ENCODE measurements around the gene MCU. TPM values are rescaled to one million over a fixed set of nuclear protein-coding genes. Genes with fewer than 3 reads are reported as not detected.

Gene MCU
- total RNA-seq, 1 donor from 2014 or later: 27.0 TPM

DNA sequence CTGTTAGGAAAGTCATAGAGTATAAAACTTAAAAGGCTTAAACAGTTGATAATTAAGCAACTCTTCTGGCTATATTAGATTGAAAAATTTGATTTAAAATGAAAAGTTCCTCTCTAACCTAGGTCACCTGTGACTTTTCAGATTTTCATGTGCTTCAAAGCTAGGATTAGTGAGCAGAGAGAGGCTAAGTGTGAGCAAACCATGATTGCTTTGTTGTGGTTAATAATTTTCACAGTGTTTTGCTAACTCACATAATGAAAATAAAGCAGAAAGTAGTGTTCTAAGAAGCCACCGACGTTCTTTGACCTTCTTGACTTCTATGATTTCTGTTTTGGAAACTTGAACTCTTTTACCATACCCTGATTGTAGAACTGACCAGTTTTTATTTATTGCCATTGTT lies 126.1 kb downstream of the MCU start:
- Mint-ChIP-seq H3K4me1 (ENCODE audit: unreplicated experiment) (peaks cover 1% of the 10 kb centered on the region), H3K27me3 (no peaks in the 10 kb centered on the region), H3K27ac (no peak overlapping the region), H3K4me3 (no peak overlapping the region), H3K9me3 (peaks cover 7% of the 10 kb centered on the region), H3K36me3 (peaks cover 4% of the 10 kb centered on the region)
- no peak for DNase-seq (ENCODE audit: extremely low spot score, unreplicated experiment)
- TF ChIP-seq, protein P1, sequence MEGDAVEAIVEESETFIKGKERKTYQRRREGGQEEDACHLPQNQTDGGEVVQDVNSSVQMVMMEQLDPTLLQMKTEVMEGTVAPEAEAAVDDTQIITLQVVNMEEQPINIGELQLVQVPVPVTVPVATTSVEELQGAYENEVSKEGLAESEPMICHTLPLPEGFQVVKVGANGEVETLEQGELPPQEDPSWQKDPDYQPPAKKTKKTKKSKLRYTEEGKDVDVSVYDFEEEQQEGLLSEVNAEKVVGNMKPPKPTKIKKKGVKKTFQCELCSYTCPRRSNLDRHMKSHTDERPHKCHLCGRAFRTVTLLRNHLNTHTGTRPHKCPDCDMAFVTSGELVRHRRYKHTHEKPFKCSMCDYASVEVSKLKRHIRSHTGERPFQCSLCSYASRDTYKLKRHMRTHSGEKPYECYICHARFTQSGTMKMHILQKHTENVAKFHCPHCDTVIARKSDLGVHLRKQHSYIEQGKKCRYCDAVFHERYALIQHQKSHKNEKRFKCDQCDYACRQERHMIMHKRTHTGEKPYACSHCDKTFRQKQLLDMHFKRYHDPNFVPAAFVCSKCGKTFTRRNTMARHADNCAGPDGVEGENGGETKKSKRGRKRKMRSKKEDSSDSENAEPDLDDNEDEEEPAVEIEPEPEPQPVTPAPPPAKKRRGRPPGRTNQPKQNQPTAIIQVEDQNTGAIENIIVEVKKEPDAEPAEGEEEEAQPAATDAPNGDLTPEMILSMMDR (conservative IDR thresholded peaks at IDR 0.05): no peak

DNA sequence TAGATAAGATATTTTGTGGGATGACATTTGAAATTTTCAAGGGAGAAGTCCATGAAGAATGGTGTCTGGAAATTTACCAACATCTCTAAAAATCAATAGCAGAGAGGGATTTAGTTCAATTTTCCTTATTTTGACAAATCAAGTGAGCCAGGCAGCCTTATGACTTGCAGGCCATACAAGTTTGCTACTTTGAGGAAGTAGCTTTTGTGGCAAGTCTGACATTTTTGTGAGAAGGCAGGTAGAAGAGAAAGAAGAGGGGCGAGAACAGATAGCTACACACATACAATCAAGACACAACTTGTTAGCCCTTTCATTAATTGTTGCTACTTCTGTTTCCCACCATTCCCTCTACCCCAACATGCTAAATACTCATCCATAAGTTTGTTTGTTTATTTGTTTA lies 127.1 kb downstream of the MCU start:
- TF ChIP-seq, protein P1 (conservative IDR thresholded peaks at IDR 0.05): no peak
- peaks cover 4% of the 10 kb centered on the region for H3K36me3 Mint-ChIP-seq
- no peak overlapping the region for H3K27ac Mint-ChIP-seq
- H3K4me3 Mint-ChIP-seq: no peak overlapping the region
- H3K4me1 Mint-ChIP-seq (ENCODE audit: unreplicated experiment): no peaks in the 10 kb centered on the region
- H3K27me3 Mint-ChIP-seq: no peaks in the 10 kb centered on the region
- no peak for DNase-seq (ENCODE audit: extremely low spot score, unreplicated experiment)
- peaks cover 7% of the 10 kb centered on the region for H3K9me3 Mint-ChIP-seq

DNA sequence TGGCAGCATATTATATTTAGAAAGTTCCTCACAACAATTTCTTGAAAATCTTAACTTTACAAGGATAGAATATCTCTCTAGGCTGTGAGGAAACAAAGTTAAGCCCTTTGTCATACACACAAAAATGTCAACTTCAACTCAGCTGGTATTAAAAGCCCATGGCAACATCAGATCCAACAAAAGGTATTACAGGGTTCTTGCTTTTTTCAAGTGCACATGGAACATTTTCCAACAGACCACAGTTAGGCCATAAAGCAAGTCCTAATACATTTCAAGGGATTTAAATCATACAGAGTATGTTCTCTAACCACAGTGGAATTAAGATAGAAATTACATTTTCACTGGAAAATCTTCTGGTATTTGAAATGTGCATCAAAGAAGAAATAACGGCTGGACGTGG lies 129.7 kb downstream of the MCU start:
- Mint-ChIP-seq H3K9me3 (peaks cover 7% of the 10 kb centered on the region), H3K27me3 (no peaks in the 10 kb centered on the region), H3K36me3 (peaks cover 4% of the 10 kb centered on the region), H3K4me3 (no peak overlapping the region), H3K4me1 (ENCODE audit: unreplicated experiment) (no peaks in the 10 kb centered on the region), H3K27ac (no peak overlapping the region)
- TF ChIP-seq, protein P1 (conservative IDR thresholded peaks at IDR 0.05): no peak
- no peak for DNase-seq (ENCODE audit: extremely low spot score, unreplicated experiment)

DNA sequence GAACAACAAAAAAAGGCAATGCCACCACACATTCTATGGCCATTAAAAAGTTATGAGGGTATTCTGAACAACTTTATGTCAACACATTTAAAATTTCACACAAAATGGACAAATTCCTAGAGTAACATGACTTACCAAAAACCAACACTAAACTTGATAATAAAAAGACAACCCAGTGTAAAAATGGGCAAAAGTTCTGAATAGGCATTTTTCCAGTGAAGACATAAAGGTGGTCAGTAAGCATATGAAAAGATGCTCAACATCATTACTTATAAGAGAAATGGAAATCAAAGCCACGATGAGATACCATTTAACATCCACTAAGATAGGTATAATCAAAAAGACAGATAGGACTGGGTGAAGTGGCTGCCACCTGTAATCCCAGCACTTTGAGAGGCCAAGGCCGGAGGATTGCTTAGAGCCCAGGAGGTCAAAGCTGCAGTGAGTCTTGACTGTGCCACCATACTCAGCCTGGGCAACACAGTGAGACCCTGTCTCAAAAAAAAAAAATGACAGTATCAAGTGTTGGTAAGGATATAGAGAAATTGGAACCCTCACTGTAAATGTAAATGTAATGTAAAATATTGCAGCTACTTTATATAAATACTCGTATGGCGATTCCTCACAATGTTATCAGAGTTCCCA lies 130.5 kb downstream of the MCU start:
- Mint-ChIP-seq H3K36me3 (peaks cover 4% of the 10 kb centered on the region), H3K27me3 (no peaks in the 10 kb centered on the region), H3K4me3 (no peak overlapping the region), H3K27ac (no peak overlapping the region), H3K9me3 (peaks cover 7% of the 10 kb centered on the region), H3K4me1 (ENCODE audit: unreplicated experiment) (no peaks in the 10 kb centered on the region)
- TF ChIP-seq, protein P1 (conservative IDR thresholded peaks at IDR 0.05): no peak
- DNase-seq (ENCODE audit: extremely low spot score, unreplicated experiment): no peak

DNA sequence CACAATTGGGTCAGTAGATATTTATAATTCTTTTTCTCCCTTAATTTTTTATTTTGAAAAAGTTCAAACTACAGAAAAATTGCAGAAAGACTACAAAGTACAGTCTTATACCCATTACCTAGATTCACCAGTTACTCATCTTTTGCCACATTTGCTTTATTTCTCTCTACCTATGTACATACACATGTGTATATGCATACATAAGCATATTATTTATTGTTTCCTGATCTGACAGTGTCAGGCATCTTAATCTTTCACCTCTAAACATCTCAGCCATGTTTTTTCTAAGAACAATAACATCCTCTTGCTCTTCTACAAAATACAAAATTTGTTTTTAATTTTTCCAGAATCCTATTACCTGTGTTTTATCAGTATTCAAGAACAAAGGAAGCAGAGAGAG lies 133.2 kb downstream of the MCU start:
- Mint-ChIP-seq H3K4me3 (no peak overlapping the region), H3K27ac (no peak overlapping the region), H3K27me3 (no peaks in the 10 kb centered on the region), H3K4me1 (ENCODE audit: unreplicated experiment) (peaks cover 7% of the 10 kb centered on the region), H3K9me3 (peaks cover 7% of the 10 kb centered on the region), H3K36me3 (peaks cover 4% of the 10 kb centered on the region)
- DNase-seq (ENCODE audit: extremely low spot score, unreplicated experiment): no peak
- TF ChIP-seq, protein P1 (conservative IDR thresholded peaks at IDR 0.05): no peak

Data from type B pancreatic cell (in vitro differentiated cells).